HG03432 (cell line): ENCODE results near the gene DNMT1.

ENCODE experiments used
- ATAC-seq: cut with Tn5 transposase; IDR thresholded peaks from one replicate; pipeline ENCODE4 v1.9.1; 2021; ENCODE audit warnings: mild to moderate bottlenecking, moderate library complexity; ENCODE audit not compliant: unreplicated experiment

The DNMT1 gene

DNA sequence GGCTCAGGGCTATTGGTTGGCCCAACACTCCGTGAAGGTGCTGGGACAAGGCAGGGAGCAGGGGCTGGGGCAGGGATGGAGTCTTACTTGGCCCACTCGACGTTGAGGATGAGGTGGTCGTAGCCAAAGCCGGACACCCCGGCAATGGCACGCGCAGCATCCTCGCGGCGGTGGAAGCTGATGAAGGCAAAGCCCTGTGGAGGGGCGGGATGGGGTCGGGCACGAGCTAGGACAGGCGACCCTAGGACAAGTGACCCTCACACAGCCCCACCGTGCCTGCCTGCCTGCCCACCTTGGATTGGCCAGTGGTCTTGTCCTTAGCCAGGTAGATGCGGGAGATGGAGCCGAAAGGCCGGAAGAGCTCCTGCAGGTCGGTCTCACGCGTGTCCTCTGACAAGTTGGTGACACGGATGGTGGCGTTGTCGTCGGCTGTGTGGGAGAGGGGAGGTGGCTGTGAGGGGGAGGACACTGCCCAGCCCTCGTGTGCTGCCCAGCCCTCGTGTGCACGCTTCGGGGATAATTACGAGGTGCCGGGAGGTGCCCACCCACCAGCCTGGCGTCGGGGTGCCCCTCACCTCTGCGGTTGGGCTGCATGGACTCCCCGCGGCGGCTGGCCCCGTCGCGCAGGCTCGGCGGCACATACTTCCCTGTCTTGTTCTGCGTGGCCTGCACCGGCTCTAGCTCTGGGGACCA, 79.2 kb downstream of the DNMT1 start:
- ATAC-seq, result no peak

DNA sequence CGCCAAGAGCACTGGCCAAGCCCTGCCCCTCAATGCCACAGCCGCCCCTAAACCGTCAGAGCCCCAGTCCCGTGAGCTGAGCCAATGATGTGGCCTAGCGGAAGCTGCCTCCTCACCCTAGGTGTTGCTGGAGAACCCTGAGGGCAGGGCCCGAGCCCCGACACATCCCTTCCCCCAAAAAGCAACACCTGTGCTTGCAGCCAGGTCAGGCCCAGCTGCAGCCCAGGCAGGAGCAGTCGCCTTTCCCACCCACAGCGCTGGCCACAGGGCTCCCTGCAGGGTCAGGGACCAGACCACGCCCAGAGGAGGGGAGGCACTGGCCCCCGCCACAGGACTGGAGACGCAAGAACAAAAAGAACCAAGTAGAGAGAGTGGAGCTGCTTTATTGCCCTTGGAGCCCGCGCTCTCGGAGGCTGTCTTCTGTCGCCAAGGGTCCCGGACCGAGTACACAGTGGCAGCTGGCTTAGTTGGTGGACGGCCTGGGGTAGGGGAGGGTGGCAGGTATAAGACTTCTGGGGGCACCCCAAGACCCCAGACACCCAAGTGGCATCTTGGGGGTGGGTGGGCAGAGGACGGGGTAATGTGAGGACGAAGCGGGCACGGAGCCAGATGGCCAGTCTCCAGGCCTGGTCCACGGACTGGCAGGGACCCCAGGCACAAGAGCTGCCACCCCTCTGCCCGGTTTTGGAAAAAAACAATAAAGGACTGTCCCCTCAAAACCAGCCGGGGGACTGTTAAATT, 79.9 kb downstream of the DNMT1 start:
- ATAC-seq, result no peak

DNA sequence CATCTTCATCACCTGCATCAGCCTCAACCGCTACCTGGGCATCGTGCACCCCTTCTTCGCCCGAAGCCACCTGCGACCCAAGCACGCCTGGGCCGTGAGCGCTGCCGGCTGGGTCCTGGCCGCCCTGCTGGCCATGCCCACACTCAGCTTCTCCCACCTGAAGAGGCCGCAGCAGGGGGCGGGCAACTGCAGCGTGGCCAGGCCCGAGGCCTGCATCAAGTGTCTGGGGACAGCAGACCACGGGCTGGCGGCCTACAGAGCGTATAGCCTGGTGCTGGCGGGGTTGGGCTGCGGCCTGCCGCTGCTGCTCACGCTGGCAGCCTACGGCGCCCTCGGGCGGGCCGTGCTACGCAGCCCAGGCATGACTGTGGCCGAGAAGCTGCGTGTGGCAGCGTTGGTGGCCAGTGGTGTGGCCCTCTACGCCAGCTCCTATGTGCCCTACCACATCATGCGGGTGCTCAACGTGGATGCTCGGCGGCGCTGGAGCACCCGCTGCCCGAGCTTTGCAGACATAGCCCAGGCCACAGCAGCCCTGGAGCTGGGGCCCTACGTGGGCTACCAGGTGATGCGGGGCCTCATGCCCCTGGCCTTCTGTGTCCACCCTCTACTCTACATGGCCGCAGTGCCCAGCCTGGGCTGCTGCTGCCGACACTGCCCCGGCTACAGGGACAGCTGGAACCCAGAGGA, 80.6 kb downstream of the DNMT1 start:
- ATAC-seq, result no peak

DNA sequence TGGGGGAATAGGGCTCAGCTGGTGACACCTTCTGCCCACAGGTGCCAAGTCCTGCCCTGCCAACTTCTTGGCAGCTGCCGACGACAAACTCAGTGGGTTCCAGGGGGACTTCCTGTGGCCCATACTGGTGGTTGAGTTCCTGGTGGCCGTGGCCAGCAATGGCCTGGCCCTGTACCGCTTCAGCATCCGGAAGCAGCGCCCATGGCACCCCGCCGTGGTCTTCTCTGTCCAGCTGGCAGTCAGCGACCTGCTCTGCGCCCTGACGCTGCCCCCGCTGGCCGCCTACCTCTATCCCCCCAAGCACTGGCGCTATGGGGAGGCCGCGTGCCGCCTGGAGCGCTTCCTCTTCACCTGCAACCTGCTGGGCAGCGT, 81.2 kb downstream of the DNMT1 start:
- no peak for ATAC-seq

DNA sequence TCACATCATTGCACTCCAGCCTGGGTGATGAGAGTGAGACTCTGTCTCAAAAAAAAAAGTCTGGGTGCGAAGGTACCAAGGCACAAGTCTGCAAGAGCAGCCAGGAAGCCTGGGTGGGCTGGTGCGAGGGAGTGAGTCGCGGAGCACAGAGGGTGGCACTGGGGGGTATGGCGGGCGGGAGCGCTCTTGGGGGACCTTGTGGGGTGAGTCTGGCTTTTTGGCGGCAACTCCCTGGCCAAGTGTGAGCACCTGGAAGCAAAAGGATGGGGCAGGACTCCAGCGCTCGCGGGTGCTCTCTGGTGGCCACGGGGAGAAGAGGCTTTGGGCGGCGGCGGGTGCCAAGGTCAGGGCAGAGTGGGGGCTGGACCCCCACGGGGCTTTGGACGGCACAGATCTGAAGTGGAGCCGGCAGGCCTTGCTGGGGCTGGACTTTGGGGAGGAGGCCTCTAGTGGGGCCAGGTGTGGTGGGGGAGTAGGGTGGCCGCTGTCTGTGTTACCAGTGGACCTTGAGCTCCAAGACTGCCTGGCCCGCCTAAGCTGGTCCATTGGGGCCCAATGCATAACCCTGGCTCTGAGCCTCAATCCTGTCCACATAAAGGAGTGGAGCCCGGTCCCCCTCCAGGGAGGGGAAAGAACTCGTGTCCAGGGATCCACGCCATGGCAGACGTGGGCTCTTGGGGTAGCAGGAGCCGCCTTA, 81.7 kb downstream of the DNMT1 start:
- no peak for ATAC-seq

DNA sequence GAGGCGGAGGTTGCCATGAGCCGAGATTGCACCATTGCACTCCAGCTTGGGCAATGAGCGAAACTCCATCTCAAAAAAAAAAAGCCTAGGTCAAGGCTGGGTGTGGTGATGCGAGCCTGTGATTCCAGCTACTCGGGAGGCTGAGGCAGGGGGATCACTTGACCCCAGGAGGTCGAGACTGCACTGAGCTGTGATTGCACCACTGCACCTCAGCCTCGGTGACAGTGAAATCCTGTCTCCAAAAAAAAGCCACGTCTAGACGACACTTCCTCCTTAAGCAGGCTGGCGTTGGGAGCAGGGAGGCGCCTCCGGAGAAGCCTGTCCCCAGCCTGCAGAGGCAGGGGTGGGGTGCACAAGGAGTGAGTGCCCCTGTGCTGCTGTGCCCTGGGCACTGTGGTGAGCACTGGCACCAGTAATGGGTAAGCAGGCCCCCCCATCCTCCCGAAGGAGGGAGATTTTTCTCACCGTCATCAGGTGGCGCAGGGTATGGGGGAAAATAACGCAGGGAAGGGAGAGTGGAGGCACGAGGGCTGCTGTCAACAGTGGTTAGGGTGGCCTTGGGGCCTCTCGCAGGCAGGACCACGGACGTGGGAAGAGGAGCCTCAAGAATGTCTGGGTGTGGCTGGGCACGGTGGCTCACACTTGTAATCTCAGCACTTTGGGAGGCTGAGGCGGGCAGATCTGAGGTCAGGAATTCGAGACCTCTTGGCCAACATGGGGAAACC, 82.6 kb downstream of the DNMT1 start:
- ATAC-seq, result no peak

DNA sequence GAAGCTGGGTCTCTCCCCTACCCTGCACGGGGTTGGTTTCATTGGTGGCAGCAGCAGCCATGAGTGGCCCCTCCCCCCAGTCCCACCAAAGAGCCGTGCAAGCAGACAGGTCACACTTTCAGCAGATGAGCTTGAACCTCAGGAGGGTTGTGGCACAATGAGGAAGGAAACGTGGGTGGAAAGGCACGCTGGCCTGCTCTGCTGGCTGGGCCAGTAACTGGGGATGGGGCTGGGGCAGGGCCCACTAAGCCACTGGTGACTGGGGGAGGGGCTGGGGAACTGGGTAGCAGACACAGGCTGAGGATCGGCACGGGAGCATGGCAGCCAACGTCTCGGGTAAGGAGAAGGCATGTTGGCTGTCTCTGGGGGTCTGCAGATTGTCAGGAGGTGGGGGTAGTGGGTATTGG, 83.3 kb downstream of the DNMT1 start, which contains the start of gene P2RY11:
Gene P2RY11, plus strand, starts transcription at position 289 of the 407 bp plus-strand sequence. Its CDS starts 29 bp downstream, at position 318.
- ATAC-seq, result no peak

DNA sequence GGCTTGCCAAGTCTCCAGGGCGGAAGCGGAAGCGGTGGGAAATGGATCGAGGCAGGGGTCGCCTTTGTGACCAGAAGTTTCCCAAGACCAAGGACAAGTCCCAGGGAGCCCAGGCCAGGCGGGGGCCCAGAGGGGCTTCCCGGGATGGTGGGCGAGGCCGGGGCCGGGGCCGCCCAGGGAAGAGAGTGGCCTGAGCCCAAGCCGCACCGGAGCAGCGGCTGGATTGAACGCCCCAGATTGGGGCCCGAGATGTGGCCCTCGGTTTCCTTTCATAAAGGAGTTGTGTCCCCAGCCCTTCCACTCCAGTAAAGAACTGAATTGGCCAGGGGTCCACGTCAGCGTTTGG, 83.8 kb downstream of the DNMT1 start:
- ATAC-seq, result no peak

DNA sequence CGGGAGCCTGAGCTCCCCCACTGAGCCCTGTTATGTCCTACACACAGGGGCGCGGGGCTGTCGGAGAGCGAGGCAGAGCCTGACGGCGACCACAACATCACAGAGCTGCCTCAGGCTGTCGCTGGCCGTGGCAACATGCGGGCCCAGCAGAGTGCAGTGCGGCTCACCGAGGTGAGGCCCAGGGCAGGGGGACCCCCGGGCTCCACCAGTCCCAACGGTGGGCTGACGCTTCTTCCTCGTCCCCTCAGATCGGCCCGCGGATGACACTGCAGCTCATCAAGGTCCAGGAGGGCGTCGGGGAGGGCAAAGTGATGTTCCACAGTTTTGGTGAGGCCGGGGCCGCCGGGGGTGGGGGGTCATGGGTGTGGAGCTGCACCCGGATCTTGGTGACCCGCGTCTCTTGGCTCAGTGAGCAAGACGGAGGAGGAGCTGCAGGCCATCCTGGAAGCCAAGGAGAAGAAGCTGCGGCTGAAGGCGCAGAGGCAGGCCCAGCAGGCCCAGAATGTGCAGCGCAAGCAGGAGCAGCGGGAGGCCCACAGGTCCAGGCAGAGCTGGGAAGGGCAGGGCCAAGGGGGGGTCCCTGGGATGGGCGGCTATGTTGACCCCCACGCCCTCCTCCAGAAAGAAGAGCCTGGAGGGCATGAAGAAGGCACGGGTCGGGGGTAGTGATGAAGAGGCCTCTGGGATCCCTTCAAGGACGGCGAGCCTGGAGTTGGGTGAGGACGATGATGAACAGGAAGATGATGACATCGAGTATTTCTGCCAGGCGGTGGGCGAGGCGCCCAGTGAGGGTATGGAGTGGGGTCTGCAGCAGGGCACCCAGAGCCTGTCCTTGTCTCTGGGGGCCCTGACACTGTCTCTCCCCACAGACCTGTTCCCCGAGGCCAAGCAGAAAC, 84.4 kb downstream of the DNMT1 start:
- no peak for ATAC-seq

DNA sequence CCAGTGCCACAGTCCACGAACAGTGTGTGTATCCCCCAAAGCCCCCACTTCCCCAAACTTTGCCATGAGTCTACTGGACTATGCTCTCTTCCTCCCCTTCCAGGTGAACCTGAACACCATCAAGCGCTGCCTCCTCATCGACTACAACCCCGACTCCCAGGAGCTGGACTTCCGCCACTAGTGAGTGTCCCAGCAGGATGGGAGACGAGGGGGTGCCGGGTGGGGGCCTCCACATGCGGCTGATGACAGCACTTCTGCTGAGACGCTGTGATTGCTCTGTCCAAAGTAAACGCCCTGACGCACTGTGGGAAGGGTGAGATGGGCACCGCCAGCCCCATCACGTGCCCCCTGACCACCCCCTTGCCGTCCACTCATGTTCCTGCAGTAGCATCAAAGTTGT, 85.2 kb downstream of the DNMT1 start:
- no peak for ATAC-seq

DNA sequence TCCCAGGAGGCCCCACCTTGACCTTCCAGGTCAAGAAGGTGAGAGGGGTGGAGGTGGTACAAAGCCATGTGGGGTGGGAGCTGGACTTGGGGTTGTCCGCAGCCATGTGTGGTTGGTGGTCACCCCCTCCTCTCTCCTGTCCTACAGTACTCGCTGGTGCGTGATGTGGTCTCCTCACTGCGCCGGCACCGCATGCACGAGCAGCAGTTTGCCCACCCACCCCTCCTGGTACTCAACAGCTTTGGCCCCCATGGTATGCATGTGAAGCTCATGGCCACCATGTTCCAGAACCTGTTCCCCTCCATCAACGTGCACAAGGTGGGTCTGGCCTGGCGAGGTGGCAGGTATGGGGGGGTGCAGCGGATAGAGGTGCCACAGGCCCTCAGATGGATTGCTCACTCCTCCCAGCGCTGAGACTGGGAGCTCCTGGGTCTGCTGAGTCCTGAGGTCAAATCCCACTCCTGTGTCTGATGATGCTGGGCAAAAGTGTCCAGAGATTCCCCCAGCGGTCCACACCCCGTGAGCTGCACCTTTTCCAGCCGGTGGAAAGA, 86.9 kb downstream of the DNMT1 start:
- ATAC-seq, result no peak

DNA sequence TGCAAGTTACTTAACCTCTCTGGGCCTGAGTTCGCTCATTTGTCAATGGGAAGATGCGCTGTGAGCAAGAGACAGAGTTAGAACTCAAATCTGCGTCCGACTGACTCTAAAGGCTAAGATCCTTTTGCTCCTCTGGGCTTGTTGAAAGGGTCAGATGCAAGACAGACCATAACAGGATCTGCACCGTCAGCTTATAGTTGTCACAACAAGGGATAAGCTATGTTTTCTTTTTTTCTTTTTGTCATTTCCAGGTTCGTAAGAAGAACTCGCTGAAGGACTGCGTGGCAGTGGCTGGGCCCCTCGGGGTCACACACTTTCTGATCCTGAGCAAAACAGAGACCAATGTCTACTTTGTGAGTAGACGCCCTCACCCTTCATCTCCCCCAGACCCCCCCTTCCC, 87.5 kb downstream of the DNMT1 start:
- no peak for ATAC-seq

DNA sequence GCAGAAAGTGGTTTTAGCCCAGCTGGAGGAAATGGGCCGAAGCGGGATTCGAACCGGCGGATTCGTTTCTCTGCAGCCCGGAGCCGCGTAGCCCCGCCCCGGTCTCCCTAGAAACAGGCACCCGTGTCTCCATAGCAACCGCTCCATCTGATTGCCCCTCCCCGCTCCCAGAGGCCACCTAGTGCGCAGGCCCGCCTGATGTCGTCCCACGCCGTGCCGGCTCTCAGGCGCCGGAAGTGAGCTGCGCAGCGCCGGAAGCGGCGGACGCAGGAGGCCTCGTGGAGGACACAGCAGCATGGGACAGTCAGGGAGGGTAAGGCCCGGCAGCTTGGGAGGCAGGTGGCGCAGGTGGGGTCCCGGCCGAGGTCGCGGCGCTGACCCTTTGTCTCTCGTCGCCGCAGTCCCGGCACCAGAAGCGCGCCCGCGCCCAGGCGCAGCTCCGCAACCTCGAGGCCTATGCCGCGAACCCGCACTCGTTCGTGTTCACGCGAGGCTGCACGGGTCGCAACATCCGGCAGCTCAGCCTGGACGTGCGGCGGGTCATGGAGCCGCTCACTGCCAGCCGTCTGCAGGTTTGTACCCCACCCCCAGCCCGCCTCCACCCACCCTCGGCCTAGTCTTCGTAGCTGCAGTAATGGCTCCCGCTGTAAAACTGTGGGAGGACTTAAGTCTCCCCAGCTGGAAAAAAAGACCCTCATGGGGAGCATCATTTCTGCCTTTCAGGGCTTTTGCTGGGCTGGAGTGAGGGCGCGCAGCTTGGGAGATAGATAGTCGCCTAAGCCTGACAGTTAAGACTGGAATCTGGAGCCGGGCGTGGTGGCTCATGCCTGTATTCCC, 88.4 kb downstream of the DNMT1 start, which contains the start of gene PPAN:
Gene PPAN, plus strand, starts transcription at position 263 of the 837 bp plus-strand sequence. Its CDS starts 33 bp downstream, at position 296.
- peak; percentile 54 for ATAC-seq

DNA sequence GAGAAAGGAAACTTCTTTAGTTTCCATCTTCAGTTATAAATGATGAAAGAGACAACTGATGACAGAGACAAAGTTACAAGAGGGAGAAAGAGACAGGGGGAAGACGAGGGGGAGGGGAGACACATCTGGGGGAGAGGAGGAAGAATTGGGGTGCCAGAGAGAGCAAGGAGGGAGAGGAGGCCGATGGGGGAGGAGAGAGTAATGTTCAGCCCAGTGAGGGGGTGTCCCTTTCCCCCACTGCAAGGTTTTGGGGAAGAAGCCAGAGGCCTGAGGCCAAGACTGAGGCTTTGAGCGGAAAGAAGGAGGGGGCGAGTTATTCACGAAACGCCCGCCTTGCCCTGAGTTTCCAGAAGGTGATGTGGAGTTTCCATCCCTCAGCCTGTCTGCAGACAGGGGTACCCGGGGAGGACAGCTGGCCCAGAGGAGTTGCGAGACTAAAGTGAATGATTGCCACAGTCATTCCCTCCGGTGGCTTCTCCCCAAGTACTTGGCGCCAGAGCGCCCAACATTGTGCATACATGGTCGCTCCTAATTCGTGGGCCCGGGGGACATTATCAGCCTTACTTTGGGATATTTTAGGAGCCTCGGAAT, 89.1 kb downstream of the DNMT1 start:
- peak; percentile 18 for ATAC-seq

DNA sequence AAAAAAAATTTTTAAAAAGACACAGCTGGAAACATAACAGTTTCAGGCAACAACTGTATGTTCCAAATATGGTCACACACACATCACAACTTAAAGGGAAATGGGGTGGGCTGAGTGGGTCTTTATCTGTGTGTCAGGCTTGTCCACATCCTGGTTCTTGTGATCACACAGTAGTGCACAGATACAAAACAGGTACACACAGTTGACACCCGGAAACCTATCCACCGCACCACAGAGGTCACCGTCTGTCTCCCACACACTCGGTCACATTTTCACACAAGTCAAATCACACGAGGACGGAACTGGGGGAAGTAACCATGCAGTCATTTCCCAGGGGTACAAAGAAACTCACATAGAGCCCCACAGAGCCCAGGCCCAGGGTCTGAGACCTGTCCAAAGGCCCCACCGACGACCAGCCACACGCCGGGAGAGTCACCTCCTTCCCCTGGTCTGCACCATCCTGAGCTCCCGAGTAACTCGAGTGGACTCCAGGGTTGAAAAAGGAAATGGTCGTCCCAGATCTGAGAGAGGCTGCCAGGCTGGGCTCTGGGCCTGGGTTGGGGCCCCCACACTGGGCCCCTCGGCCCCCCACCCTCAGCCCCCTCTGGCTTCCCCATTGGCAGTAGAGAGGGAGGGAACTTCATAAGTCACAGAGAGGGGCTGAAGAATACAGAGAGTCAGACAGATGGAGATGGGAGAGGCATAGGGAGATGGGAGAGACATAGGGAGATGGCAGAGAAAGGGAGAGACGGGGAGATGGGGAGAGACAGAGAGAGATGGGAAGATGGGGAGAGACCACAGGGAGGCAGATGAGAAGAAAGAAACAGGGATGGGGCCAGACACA, 89.9 kb downstream of the DNMT1 start:
- peak; percentile 37 for ATAC-seq

DNA sequence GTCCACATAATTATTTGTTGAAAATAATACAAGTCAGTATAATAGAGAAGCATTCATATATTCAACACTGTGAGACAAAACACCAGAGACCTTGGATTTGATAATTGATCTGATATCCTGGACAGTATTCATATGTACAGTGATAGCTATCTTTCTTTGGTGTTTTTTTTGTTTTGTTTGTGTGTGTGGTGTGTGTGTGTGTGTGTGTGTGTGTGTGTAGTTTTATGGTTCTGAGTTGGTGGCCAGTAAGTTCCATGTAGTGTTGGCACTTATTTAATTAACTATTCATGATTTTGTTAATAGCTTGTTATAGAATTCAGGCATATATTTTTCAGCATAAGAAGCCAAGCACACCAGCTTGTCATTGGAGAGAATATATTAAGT, 90.6 kb downstream of the DNMT1 start:
- no peak for ATAC-seq

DNA sequence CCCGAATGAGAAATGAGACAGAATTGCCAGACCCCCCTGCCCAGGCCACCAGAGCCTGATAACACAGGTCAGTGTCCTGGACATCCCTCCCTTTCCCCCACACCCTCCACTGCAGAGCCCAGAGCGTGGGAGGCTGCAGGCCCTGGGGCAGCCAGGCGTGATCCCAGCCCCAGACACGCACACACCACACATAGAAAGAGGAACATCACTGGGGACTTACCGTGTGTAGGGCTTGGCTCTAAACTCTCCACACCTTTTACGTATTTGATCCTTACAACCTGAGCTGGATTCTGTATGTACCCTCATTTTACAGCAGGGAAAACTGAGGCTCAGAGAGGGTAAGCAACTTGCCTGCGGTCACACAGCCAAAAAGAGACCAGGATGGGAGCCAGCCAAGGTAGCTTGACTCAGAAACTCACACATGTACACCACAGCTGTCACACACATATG, 91.9 kb downstream of the DNMT1 start:
- ATAC-seq, result peak; percentile 34
